SH-SY5Y (cell line): ENCODE measurements around the gene LRRK1.

Experiments used
- GATA2 ChIP-seq: IDR thresholded peaks from 2 replicates; pipeline ENCODE4 v1.6.1; 2011; ENCODE audit warnings: mild to moderate bottlenecking, low read depth, low read length
- GATA3 ChIP-seq: IDR thresholded peaks from 2 replicates; pipeline ENCODE4 v1.6.1; 2011; ENCODE audit warnings: low read depth, mild to moderate bottlenecking, low read length, moderate library complexity

DNA sequence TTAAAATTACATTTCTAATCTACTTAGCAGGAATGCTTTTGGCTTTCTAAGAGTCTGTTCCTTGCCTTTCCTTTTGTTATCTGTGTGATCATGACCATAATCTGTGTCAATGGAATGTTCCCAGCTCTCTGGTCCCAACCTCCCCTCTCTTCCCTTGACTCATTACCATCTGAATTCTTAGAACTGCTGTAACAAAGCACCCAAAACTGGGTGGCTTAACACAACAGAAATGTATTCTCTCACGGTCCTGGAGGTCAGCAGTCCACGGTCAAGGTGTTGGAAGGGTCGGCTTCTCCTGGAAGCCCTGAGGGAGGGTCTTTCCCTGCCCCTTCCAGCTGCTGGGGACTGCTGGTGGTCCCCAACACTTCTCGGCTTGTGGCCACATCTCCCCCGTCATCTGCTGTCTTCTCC is 81.1 kb downstream of the LRRK1 start:
- TF ChIP-seq GATA3, result no peak
- no peak for TF ChIP-seq GATA2
